Ramos (cell line): ENCODE measurements around the gene KLHDC8A.

Source experiments
- in situ Hi-C: fragments of 300-500 bp; cut with MboI; formaldehyde crosslinking; loops from one replicate; pipeline ENCODE4 v1.14.3; 2022; ENCODE audit warnings: low sequenced_read_pairs; ENCODE audit not compliant: unreplicated experiment

Gene KLHDC8A

GRCh38 chr1:205303247-205303888, 53.4 kb downstream of the KLHDC8A start:
- in situ Hi-C loops, result no loop called here

DNA sequence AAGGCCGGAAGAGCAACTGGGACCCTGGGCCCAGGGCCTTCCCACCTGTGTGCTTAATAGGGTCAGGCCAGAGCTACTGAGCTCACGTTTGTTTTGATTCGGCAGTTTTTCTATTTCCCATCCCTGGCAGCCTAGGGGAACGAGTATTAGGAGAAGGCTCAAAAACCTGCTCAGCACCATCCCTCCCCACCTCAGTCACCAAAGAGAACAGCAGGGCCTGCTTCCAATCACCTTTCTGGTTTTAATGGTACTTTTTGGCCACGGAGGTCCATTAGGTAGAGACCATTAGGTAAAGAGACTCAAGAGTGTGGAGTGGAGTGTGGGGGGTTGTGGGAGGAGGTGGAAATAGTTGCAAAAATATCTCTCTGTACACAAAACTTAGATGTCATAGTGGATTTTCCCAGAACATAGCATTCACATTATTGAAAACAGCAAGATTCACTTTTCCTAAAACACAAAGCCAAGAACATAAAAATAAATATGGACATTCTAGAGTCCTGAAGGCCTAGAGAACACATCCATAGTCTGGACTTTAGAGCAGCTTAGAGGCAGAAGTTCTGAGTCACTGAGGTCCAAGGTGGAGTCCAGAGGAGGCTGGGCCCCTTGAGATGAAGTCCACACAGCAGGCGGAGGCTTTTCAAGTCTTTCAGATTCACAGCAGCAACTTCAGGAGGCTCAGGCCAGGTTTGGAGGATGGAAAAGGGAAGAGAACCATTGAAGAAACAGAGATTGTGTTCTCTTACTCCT, 54.7 kb downstream of the KLHDC8A start:
- in situ Hi-C loops, result no loop called here

DNA sequence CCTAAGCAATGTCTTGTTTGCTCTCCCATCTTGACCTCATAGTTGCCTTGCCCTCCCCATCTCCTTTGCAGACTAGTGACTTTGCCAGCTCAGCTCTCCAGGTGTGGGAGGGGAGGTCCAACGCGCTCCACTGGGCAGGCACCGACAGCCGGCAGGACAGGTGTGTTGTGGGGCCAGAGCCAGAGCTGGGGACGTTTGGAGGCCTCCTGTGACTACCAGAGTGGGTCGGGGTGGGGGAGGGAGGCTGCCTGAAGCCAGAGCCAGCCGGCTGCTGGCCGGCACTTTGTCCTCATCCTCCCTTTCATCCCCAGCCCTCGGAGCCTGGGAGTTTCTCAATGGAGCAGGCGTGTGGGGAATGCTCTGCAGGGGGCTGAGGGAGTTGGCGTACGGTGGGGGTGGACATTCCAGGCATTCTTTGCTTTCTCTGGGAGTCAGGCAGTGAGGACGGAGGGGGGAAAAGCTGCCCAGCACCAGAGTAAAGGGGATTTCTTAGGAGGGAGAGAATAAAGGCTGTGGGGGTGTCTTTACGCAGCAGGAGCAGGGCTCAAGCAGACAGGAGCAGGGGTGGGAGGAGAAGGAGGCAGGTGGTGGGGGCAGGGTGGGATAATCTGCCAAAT, 55.4 kb downstream of the KLHDC8A start:
- in situ Hi-C loops, result no loop called here

DNA sequence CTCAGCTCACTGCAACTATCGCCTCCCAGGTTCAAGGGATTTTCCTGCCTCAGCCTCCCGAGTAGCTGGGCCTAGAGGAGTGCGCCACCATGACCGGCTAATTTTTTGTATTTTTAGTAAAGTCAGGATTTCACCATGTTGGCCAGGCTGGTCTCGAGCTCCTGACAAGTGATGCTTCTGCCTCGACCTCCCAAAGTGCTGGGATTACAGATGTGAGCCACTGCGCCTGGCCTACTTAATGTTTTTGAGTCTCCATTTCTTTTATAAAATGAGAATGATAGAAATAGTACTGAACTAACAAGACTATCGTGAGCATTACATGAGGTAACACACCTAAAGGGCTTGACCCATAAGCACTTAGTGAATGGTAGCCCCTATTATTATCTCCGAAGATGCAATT, 56.6 kb downstream of the KLHDC8A start:
- in situ Hi-C loops, result no loop called here

DNA sequence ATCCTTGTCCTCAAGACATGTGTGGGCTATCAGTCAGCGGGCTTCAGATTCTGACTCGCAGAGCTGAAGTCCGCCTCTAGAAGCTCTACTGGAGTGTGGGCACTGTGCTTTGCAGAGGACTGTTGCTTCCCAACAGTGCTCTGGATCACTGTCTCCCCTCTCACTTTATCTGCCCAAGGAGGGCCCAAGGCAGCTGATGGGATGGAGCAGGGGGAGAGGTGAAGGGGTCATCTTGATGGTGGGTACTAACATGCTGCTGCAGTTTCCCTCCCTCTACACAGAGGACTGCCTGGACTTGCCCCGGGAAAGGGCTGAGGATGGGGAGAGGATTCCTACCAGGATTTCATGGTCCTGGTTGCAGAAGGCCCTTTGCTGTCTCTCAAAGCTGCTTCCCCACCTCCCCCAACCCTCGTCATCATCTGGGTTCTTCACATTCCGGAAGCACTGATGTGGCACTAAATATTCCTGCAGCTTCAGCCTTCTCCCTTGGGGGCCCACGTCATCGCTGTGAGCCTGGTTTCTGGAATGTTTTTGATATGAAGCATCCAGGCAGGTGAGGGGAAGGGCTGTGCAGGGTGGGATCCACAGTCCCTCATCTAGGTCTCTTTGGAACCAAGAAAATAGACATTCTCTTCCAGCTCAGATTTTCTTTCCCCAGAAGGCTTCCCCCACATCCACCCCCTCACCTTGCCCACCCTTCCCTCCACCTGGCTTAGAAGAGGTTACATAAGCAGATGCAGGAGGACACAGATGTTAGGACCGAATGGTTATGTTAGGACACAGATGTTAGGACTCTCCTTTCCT, 58.3 kb downstream of the KLHDC8A start:
- in situ Hi-C loops, result loop anchor here (10.0 to 25.0 kb wide), 3 partner anchors 756 to 2011 kb away; partner anchors contain the start of genes MDM4 and RHEX

GRCh38 chr1:205297546-205298177, 59.1 kb downstream of the KLHDC8A start:
- in situ Hi-C loops, result loop anchor here (10.0 to 25.0 kb wide), 3 partner anchors 757 to 2010 kb away; partner anchors contain the start of genes MDM4 and RHEX

- in situ Hi-C loops, result loop anchor here (10.0 to 25.0 kb wide), 3 partner anchors 759 to 2009 kb away; partner anchors contain the start of genes MDM4 and RHEX
Measured at GRCh38 chr1:205296154-205296553, 60.6 kb downstream of the KLHDC8A start.

DNA sequence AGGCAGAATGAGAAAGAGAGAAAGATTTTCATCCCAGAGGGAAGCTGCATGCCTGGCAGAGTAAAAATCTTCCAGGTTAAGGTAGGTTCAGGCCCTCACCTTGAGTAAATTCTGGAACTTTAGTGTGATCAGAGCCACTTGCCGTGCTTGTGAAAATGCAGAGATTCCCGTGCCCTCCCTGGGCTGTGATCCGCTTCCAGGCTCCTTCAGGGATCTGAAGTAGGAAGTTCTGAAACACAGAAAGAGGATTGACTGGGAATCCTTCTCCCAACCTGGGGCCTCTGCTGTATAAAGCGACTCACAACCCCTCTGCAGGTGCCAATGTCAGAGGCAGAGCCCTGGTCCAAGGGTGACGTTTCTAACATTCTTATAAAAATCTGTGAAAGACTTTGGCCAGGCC, 61.8 kb downstream of the KLHDC8A start:
- in situ Hi-C loops, result loop anchor here (10.0 to 25.0 kb wide), 3 partner anchors 760 to 2008 kb away; partner anchors contain the start of genes MDM4 and RHEX

DNA sequence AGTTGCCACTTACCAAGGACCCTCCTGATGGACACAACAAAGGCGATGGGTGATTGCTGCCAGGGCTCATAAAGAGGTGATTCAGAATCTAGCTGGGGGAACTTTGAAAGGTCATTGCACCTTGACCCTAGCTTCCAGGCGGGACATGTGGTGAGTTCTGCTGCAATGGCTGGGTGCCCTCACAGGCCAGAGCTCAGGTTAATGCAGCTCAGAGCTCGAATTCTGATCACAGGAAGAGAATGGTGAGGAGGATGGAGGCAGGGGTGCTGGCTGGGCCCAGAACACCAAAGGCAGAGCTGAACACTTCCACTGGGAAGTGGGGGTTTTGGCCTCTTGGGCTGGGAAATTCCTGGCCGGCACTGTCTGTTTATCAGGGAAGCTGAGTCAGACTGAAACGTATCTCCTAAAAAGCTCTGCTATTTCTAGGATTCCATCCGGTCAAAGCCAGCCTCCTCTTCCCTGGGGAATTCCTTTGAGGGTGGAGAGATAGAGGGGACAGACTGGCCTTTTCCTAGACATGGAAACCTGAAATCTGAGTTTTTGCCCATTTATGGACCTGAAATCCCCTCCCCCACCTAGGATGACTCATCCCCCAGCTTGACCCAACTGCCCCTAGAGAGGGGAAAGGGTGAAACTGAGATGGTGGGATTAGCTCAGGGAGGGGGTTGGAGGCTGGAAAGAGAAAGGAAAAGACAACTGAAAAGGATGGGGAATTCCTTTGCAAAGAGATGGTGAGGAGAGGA, 62.4 kb downstream of the KLHDC8A start:
- in situ Hi-C loops, result loop anchor here (10.0 to 25.0 kb wide), 3 partner anchors 760 to 2007 kb away; partner anchors contain the start of genes MDM4 and RHEX

- in situ Hi-C loops, result loop anchor here (10.0 to 25.0 kb wide), 3 partner anchors 761 to 2006 kb away; partner anchors contain the start of genes MDM4 and RHEX
Measured at GRCh38 chr1:205293350-205294074, 63.2 kb downstream of the KLHDC8A start.

DNA sequence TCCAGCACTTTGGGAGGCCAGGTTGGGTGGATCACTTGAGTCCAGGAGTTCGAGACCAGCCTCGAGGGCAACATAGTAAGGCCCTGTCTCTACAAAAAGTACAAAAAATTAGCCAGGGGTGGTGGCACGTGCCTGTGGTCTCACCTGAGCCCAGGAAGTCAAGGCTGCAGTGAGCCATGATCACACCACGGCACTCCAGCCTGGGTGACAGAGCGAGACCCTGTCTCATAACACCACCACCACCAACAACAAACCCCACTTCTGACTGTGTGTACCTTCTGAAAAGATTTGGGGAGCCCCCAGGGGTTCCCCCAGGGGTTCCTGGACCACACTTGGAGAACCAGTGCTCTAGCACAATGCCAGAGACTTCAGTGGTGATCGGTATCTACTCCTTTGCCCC, 65.1 kb downstream of the KLHDC8A start:
- in situ Hi-C loops, result loop anchor here (10.0 to 25.0 kb wide), 3 partner anchors 763 to 2004 kb away; partner anchors contain the start of genes MDM4 and RHEX

DNA sequence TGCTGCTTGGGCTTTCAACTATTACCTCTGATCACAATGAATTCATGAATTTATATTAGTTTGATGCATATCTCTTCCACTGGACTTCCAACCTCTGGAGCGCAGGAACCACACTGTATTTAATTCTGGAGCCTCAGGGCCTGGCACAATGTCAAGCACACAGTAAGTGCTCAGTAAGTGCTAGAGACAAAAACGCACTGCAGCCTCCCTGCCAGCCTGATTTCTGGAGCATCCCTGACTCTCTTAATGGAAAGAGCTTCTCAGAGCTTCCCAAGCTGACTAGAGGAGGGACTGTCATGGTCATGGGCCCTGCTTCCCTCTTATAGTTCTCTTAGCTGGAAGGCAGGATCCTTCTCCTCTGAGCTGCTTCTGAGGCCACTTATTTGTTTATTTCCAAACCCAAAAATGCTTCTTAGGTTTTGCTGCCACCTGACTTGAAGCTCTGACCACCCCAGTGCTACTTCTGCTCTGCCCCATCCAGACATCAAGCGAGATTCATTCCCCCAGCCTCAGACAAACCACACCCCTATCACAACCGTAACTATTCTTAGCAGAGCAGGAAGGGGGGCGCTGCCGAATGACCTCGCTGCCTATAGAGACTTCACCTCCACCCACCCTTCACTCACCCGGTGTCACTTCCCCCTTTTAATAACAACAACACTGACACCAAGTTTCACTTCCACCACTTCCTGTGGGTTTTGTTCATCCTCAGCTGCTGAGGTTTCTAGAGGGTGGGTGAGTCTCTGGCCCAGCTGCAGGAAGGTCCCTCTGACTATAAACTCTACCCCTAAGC, 68.8 kb downstream of the KLHDC8A start:
- in situ Hi-C loops, result loop anchor here (25.0 kb wide), 2 partner anchors 776 to 2001 kb away; partner anchors contain the start of gene MDM4

DNA sequence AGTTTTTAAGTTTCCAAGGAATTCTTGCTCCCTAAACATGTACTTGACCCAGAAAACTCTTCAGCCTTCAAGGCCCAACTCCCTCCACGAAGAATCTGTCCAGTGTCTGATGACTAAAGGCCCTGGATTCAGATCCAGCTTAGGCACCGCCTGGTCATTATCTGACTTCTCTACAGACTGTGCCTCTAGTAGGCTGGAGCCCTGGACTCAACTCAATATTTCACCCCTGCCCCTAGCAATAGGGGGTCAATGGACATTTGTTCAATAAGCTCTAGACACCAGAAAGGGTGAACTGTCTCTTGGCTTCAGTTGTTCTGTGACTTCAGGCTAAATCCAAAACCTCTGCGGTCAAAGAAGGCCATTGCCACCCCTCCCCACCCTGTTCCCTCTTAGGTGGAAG, 69.6 kb downstream of the KLHDC8A start:
- in situ Hi-C loops, result loop anchor here (25.0 kb wide), 2 partner anchors 775 to 2000 kb away; partner anchors contain the start of gene MDM4

DNA sequence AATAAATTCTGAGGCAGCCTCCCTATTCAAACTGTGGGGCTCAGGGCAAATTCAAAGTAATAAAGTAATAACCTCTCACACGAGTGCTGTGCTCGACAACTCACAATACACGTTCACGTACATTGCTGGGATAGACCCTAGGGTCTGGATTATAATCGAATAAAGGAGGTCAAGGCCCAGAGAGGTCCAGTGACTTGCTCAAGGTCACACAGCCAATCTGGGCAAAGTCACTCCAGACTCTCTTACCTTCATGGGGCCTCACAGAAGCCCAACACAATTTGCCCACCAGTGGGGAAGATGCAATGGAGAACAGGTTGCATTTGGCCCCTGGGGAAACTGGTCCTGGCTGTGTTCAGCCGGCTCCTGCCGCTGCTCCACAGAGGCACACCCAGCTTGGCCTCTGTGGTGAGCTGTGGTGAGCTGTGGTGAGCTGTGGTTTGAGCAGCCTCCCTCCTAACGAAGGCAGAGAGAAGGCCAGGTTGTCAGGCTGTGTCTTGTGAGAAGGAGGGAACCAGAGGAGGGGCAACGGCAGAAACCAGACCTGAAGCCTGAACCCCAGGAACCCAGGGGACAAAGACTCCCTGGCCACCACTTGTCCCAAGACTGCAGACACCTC, 70.3 kb downstream of the KLHDC8A start:
- in situ Hi-C loops, result loop anchor here (25.0 kb wide), 2 partner anchors 774 to 1999 kb away; partner anchors contain the start of gene MDM4
